Ovary (tissue), 3 donors: Measurements from ENCODE around the gene UNC13D.
A peak's percentile ranks its signal among the peaks of the same experiment; 100 is the strongest.

ENCODE experiments used
- CTCF ChIP-seq, 3 donors: fragments of 450-650 bp in 2 of 3; fragments of 200-600 bp in 1 of 3; IDR thresholded peaks; one replicate each; pipeline versions ENCODE4 v1.5.1 to v1.8.0; 2016 to 2022; ENCODE audit warnings: antibody characterized with exemption in 3 of 3, mild to moderate bottlenecking in 1 of 3
- POLR2A ChIP-seq: fragments of 450-650 bp; IDR thresholded peaks from one replicate; pipeline ENCODE4 v1.6.1; 2017; ENCODE audit warnings: antibody characterized with exemption, mild to moderate bottlenecking, moderate library complexity
- donor health status: DM: no; HTN: no; CAD: no.

DNA sequence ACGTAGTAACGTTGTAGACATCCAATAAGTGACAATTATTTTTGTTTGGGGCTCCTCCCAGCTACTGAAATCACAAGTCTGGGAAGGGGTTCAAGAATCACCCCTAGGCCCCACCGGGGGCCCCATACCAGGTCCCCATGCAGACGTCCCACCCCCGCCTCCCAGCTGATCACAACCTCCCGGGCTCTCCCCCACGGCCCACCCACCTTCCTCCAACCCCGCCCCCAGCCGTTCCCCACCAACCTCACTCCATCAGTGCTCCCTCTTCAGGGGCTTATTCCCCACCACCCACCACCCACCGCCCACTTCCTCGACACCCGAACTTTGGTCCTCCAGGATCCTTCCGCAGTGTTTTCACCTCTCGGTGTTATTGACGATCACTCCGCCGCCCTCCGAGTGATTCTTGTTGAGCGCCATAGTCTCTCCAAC, 10.7 kb upstream of the UNC13D start:
- TF ChIP-seq CTCF (IDR thresholded peaks at IDR 0.05) (peak in 1 of 3 donors; percentile 28), POLR2A (no peak)
